Panc1 (cell line): ENCODE data around the gene HES5.

Experiments used
- CTCF ChIP-seq: fragments of 450-650 bp; IDR thresholded peaks from 2 replicates; pipeline ENCODE4 v1.5.1; 2017; ENCODE audit warnings: mild to moderate bottlenecking
- POLR2AphosphoS5 ChIP-seq: IDR thresholded peaks from 2 replicates; pipeline ENCODE4 v1.6.1; 2012; ENCODE audit warnings: mild to moderate bottlenecking, low read depth, low read length, moderate library complexity
- REST ChIP-seq, 2 experiments: IDR thresholded peaks; 2 replicates each; pipeline ENCODE4 v1.6.1; 2011 to 2012; ENCODE audit warnings: low read depth in 2 of 2, control low read depth in 1 of 2, low read length in 1 of 2, mild to moderate bottlenecking in 1 of 2, moderate library complexity in 1 of 2; ENCODE audit not compliant: insufficient read depth in 1 of 2
- TCF7L2 ChIP-seq: IDR thresholded peaks from 2 replicates; pipeline ENCODE4 v1.6.1; 2011; ENCODE audit warnings: mild to moderate bottlenecking, low read depth, low read length, inconsistent platforms

GRCh38 chr1:2508180-2508579 is 21.9 kb downstream of the HES5 start:
- TF ChIP-seq CTCF (no peak), REST (IDR thresholded peaks at IDR 0.05; ENCODE audit: insufficient read depth in 1 of 2, low read depth in 2 of 2, low read length in 1 of 2) (no peak), POLR2AphosphoS5 (no peak), TCF7L2 (no peak)
